Hematopoietic multipotent progenitor cell treated with erythropoietin and hydrocortisone succinate and interleukin-3 and kit ligand, for 17 days (in vitro differentiated cells): ENCODE results near the gene COG8.

Experiments used
- DNase-seq: peaks from one replicate; pipeline ENCODE4 v3.0.0-alpha.2; 2015; ENCODE audit warnings: low spot score

The COG8 gene

GRCh38 chr16:69286941-69287713 lies 52.2 kb downstream of the COG8 start:
- peak; percentile 78 for DNase-seq

DNA sequence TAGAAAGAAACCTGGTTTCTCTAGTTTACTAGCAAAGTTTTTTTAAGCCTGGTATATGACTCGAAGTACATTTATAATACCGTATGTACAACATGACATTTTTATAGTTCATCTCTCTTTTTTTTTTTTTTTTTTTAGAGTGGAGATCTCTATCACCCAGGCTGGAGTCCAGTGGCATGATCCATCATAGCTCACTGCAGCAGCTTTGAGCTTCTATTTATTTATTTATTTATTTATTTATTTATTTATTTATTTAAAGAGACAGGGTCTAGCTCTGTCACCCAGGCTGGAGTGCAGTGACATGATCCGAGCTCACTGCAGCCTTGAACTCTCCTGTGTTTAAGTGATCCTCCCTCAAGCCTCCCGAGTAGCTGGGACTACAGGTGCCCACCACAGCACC lies 54.1 kb downstream of the COG8 start:
- DNase-seq = no peak

DNA sequence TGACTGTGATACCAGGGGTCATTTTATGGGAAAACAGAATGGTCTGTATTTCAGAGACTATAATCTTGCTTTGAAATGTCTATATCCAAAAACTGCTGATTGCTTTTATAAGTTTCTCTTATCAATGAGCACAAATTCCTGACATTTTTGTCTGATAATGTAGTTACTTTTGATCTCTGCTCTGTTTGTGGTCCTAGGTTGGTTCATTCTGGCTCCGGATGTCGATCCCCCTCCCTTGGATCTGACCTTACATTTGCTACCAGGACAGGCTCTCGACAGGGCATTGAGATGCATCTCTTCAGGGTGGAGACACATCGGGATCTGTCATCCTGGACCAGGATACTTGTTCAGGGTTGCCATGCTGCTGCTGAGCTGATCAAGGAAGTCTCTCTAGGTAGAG lies 55.5 kb downstream of the COG8 start:
- no peak for DNase-seq

DNA sequence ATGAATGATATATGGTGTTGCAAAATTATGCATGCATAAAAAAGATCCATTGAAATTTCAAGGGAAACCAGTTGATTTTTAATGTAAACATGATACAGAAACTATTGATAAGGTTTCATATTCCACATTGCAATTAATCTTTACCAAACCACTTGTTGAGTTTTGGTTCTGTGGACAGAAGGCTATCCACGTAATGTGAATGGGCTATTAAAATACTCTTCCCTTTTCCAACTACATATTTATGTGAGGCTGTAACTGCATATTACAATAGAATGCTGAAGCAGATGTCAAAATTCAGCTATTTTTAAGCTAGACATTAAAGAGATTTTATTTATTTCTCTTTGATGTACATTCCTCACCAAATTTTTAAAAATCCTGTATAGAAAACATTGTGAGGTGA lies 62.0 kb downstream of the COG8 start:
- no peak for DNase-seq
